Calu3 (cell line): Measurements from ENCODE around the gene DEFB131A. TPM values are rescaled to one million over a fixed set of nuclear protein-coding genes. Genes with fewer than 3 reads are reported as not detected.

ENCODE experiments used
- total RNA-seq: library from RNA; stranded (reverse); gene quantifications from 2 replicates; pipeline ENCODE4 v1.2.3, GENCODE V29; 2022

The DEFB131A gene
- total RNA-seq, 1 experiment from 2014 or later: not detected

Other genes with a start within 250 kb of the DEFB131A start
- not detected in 2 replicates for gene USP17L10, start 233.8 kb upstream of the DEFB131A start, total RNA-seq
- not detected in 2 replicates for gene USP17L11, start 229.0 kb upstream of the DEFB131A start, total RNA-seq
- not detected in 2 replicates for gene USP17L12, start 224.3 kb upstream of the DEFB131A start, total RNA-seq
- gene USP17L13, start 219.5 kb upstream of the DEFB131A start, total RNA-seq: not detected in 2 replicates
- gene USP17L15, start 210.0 kb upstream of the DEFB131A start, total RNA-seq: not detected in 2 replicates
- not detected in 2 replicates for gene USP17L17, start 200.5 kb upstream of the DEFB131A start, total RNA-seq
- gene USP17L18, start 195.8 kb upstream of the DEFB131A start, total RNA-seq: not detected in 2 replicates
- not detected in 2 replicates for gene USP17L19, start 191.0 kb upstream of the DEFB131A start, total RNA-seq
- gene USP17L20, start 186.3 kb upstream of the DEFB131A start, total RNA-seq: not detected in 2 replicates
- not detected in 2 replicates for gene USP17L21, start 181.5 kb upstream of the DEFB131A start, total RNA-seq
- gene USP17L22, start 176.8 kb upstream of the DEFB131A start, total RNA-seq: not detected in 2 replicates
- gene USP17L24, start 119.2 kb upstream of the DEFB131A start, total RNA-seq: not detected in 2 replicates
- gene USP17L25, start 114.5 kb upstream of the DEFB131A start, total RNA-seq: not detected in 2 replicates
- gene USP17L26, start 109.8 kb upstream of the DEFB131A start, total RNA-seq: not detected in 2 replicates
- not detected in 2 replicates for gene USP17L5, start 105.0 kb upstream of the DEFB131A start, total RNA-seq
- gene USP17L27, start 100.3 kb upstream of the DEFB131A start, total RNA-seq: not detected in 2 replicates
- not detected in 2 replicates for gene USP17L28, start 95.5 kb upstream of the DEFB131A start, total RNA-seq
- gene USP17L29, start 90.8 kb upstream of the DEFB131A start, total RNA-seq: not detected in 2 replicates
- not detected in 2 replicates for gene USP17L30, start 81.3 kb upstream of the DEFB131A start, total RNA-seq